NB4 (cell line): ENCODE results near the gene CYP46A1.
A peak's percentile ranks its signal among the peaks of the same experiment; 100 is the strongest.

ENCODE experiments used
- DNase-seq: peaks from one replicate; pipeline ENCODE4 v3.0.0; 2010; ENCODE audit warnings: low read depth
- H3K4me3 ChIP-seq: one replicate; pipeline ENCODE4 v1.5.1; 2011; ENCODE audit warnings: mild to moderate bottlenecking, low read depth, low read length, moderate library complexity
- CTCF ChIP-seq: IDR thresholded peaks from one replicate; pipeline ENCODE4 v1.5.1; 2012; ENCODE audit warnings: low read depth, low read length
- MAX ChIP-seq: IDR thresholded peaks from 2 replicates; pipeline ENCODE4 v1.6.1; 2011; ENCODE audit warnings: low read depth, low read length
- MYC ChIP-seq: IDR thresholded peaks from 2 replicates; pipeline ENCODE4 v1.6.1; 2011; ENCODE audit warnings: low read depth, low read length
- POLR2A ChIP-seq: IDR thresholded peaks from 2 replicates; pipeline ENCODE4 v1.6.1; 2011; ENCODE audit warnings: mild to moderate bottlenecking; ENCODE audit not compliant: insufficient read length; ENCODE audit errors: extremely low read depth

CYP46A1 gene

GRCh38 chr14:99679543-99679942, 4.6 kb upstream of the CYP46A1 start:
- no peak overlapping the region for H3K4me3 ChIP-seq
- no peak for DNase-seq
- TF ChIP-seq MAX (no peak), POLR2A (no peak)

GRCh38 chr14:99679996-99680395, 4.1 kb upstream of the CYP46A1 start:
- DNase-seq: no peak
- no peak overlapping the region for H3K4me3 ChIP-seq
- no peak for TF ChIP-seq CTCF
- TF ChIP-seq POLR2A: no peak
- TF ChIP-seq MYC: no peak
- TF ChIP-seq MAX: no peak

GRCh38 chr14:99681101-99681831, 2.8 kb upstream of the CYP46A1 start:
- no peak overlapping the region for H3K4me3 ChIP-seq
- DNase-seq: no peak
- no peak for TF ChIP-seq MYC
- no peak for TF ChIP-seq MAX
- no peak for TF ChIP-seq POLR2A
- TF ChIP-seq CTCF: no peak

GRCh38 chr14:99681832-99682148, 2.3 kb upstream of the CYP46A1 start:
- no peak for DNase-seq
- TF ChIP-seq MAX (no peak), POLR2A (no peak), CTCF (no peak), MYC (no peak)
- no peak overlapping the region for H3K4me3 ChIP-seq

GRCh38 chr14:99682809-99683618, 1.1 kb upstream of the CYP46A1 start:
- peak overlapping the region; percentile 67 for H3K4me3 ChIP-seq
- TF ChIP-seq MAX (no peak), CTCF (peak; percentile 80)
- peak; percentile 77 for DNase-seq

GRCh38 chr14:99684410-99684934, 374 bp downstream of the CYP46A1 start:
- no peak overlapping the region for H3K4me3 ChIP-seq
- TF ChIP-seq MAX (no peak), CTCF (no peak), POLR2A (no peak), MYC (no peak)
- DNase-seq: no peak
